Measurements from ENCODE around the gene LY6G5C. TPM values are rescaled to one million over a fixed set of nuclear protein-coding genes. Genes with fewer than 3 reads are reported as not detected.

Gene LY6G5C
- total RNA-seq, 1 donor from 2014 or later: 1.8 TPM

GRCh38 chr6:31630177-31630934 is 50.5 kb downstream of the LY6G5C start:
- no peak for ATAC-seq
- DNase-seq: no peak

DNA sequence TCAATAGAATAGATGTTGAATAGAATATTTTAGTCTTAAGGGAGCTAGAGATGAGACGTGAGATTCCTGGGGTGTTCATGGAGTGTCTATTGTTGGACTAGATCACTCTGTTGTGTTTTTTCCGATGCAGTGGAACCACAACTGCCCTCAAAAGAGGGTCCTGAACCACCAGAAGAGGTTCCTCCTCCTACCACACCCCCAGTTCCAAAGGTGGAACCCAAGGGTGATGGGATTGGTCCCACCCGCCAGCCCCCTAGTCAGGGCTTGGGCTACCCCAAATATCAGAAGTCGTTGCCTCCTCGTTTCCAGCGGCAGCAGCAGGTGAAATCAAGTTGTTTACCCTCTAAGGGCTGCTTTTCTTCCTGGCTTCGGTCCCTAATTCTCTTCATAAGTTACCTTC is 51.9 kb downstream of the LY6G5C start:
- ATAC-seq: no peak
- DNase-seq: no peak
- intact Hi-C loops (cut with micrococcal nuclease): no loop called here

More at GRCh38 chr6:31630177-31630934, 50.5 kb downstream of the LY6G5C start:
- intact Hi-C loops (cut with micrococcal nuclease): no loop called here

DNA sequence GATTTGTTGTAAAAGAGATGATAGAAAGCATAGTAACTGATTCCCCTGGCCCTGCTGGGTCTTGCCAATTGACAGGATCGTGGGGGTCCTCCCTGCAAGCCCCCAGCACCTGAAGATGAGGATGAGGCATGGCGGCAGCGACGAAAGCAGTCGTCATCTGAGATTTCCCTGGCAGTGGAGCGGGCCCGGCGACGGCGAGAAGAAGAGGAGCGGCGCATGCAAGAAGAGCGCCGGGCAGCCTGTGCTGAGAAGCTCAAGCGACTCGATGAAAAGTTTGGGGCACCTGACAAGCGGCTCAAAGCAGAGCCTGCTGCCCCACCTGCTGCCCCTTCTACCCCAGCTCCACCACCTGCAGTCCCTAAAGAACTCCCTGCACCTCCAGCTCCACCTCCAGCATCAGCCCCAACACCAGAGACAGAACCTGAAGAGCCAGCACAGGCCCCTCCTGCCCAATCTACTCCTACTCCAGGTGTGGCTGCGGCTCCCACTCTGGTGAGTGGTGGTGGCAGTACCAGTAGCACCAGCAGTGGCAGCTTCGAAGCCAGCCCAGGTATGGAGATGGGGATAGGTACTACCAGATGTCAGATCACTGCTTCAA is 53.1 kb downstream of the LY6G5C start:
- no peak for DNase-seq
- intact Hi-C loops (cut with micrococcal nuclease): no loop called here
- ATAC-seq: no peak

DNA sequence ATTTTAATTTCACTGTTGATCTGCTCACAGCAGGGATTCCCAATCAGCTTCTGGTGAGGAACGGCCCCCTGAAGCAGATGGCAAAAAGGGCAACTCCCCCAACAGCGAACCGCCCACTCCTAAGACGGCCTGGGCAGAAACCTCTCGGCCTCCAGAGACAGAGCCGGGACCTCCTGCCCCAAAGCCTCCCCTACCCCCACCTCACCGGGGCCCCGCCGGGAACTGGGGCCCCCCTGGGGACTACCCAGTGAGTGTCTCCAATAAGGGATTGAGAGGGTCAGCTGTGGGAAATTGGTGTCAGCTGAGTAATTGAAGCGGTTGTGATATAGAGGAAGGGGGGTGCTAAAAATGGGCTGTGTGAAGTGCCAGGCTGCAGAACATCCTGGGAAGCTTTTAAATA is 53.9 kb downstream of the LY6G5C start:
- ATAC-seq (no peak), DNase-seq (no peak)
- intact Hi-C loops (cut with micrococcal nuclease): no loop called here

Small RNA genes within 50 kb of the gene (microRNA-seq; reads per million reads assigned to microRNA genes)
- gene MIR4646 (ENCODE audit: borderline number of aligned reads) (not detected), gene MIR6832 (ENCODE audit: borderline number of aligned reads) (not detected)

Other genes starting within 250 kb of the LY6G5C start
- 1.7 TPM for gene MICB, start 182.9 kb downstream of the LY6G5C start, total RNA-seq
- not detected for gene MCCD1, start 152.1 kb downstream of the LY6G5C start, total RNA-seq
- gene DDX39B, start 139.1 kb downstream of the LY6G5C start, total RNA-seq: 176 TPM
- gene ATP6V1G2, start 134.5 kb downstream of the LY6G5C start, total RNA-seq: 2.1 TPM
- 12.7 TPM for gene NFKBIL1, start 133.5 kb downstream of the LY6G5C start, total RNA-seq
- not detected for gene LTA, start 108.8 kb downstream of the LY6G5C start, total RNA-seq
- 0.35 TPM for gene TNF, start 105.5 kb downstream of the LY6G5C start, total RNA-seq
- gene LTB, start 98.6 kb downstream of the LY6G5C start, total RNA-seq: 0.40 TPM
- 6.9 TPM for gene LST1, start 94.8 kb downstream of the LY6G5C start, total RNA-seq
- gene NCR3, start 88.1 kb downstream of the LY6G5C start, total RNA-seq: not detected
- 15.5 TPM for gene AIF1, start 65.8 kb downstream of the LY6G5C start, total RNA-seq
- 76.9 TPM for gene PRRC2A, start 60.4 kb downstream of the LY6G5C start, total RNA-seq
- gene BAG6, start 28.4 kb downstream of the LY6G5C start, total RNA-seq: 283 TPM
- 2.4 TPM for gene APOM, start 25.2 kb downstream of the LY6G5C start, total RNA-seq
- 18.6 TPM for gene C6orf47, start 20.3 kb downstream of the LY6G5C start, total RNA-seq
- 19.2 TPM for gene GPANK1, start 16.1 kb downstream of the LY6G5C start, total RNA-seq
- 111 TPM for gene CSNK2B, start 15.0 kb downstream of the LY6G5C start, total RNA-seq
- 3.9 TPM for gene LY6G5B, start 11.1 kb downstream of the LY6G5C start, total RNA-seq
- 29.0 TPM for gene ABHD16A, start 22.3 kb upstream of the LY6G5C start, total RNA-seq
- not detected for gene LY6G6F, start 25.8 kb upstream of the LY6G5C start, total RNA-seq
- gene LY6G6D, start 34.3 kb upstream of the LY6G5C start, total RNA-seq: not detected
- gene LY6G6C, start 40.7 kb upstream of the LY6G5C start, total RNA-seq: not detected
- 0.52 TPM for gene MPIG6B, start 42.3 kb upstream of the LY6G5C start, total RNA-seq
- 27.6 TPM for gene DDAH2, start 48.2 kb upstream of the LY6G5C start, total RNA-seq
- gene CLIC1, start 55.5 kb upstream of the LY6G5C start, total RNA-seq: 77.4 TPM
- gene MSH5, start 58.9 kb upstream of the LY6G5C start, total RNA-seq: 1.3 TPM
- 0.47 TPM for gene SAPCD1, start 81.6 kb upstream of the LY6G5C start, total RNA-seq
- gene VWA7, start 96.3 kb upstream of the LY6G5C start, total RNA-seq: 12.8 TPM
- 22.5 TPM for gene VARS1, start 114.7 kb upstream of the LY6G5C start, total RNA-seq
- gene LSM2, start 125.9 kb upstream of the LY6G5C start, total RNA-seq: 20.1 TPM
- 2.0 TPM for gene HSPA1L, start 134.2 kb upstream of the LY6G5C start, total RNA-seq
- 341 TPM for gene HSPA1A, start 134.5 kb upstream of the LY6G5C start, total RNA-seq
- gene HSPA1B, start 146.7 kb upstream of the LY6G5C start, total RNA-seq: 233 TPM
- 24.9 TPM for gene NEU1, start 181.8 kb upstream of the LY6G5C start, total RNA-seq
- gene SLC44A4, start 197.9 kb upstream of the LY6G5C start, total RNA-seq: not detected
- gene EHMT2, start 216.6 kb upstream of the LY6G5C start, total RNA-seq: 17.1 TPM
- 3.3 TPM for gene ZBTB12, start 221.0 kb upstream of the LY6G5C start, total RNA-seq
- 5.8 TPM for gene C2, start 246.7 kb upstream of the LY6G5C start, total RNA-seq